ENCODE measurements around the gene IFT122.

The IFT122 gene

GRCh38 chr3:129441782-129442181 is 1.8 kb downstream of the IFT122 start:
- DNase-seq: no peak

DNA sequence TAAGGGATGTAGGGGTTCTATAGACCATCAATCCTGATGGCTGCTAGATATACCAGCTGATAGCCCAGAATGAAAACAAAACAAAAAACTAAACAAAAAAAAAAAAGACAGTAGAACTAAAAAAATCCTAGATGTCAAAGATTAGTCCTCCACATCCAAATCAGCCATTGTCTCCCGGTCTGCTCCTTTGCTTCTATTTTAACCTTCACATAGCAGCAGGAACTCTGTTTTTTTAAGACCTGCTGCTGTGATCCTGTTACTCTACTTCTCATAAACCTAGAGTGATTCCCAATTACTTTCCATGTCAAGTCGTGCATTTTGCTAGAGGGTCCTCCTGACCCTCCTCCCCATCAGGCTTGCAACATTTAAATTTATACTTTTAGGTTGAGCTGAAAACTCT is 2.5 kb downstream of the IFT122 start:
- DNase-seq: no peak

DNA sequence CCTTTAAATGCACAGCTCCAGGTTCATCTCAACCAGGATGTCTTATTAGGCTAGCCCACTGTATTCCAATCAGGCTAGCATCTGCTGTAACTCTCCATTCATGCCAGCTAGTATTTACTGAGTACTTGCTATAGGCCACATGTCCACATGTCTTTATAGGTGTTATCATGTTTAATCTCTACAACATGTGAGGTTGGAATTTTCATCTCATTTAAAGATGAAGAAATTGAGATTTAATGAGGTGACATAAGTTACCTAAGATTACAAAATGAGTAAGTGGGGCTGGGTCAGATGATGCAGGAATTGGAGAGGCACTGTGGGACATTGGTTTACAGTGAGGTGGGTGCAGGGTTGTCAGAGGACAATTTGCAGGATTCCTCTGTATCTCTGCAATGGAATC is 2.9 kb downstream of the IFT122 start:
- no peak for DNase-seq

DNA sequence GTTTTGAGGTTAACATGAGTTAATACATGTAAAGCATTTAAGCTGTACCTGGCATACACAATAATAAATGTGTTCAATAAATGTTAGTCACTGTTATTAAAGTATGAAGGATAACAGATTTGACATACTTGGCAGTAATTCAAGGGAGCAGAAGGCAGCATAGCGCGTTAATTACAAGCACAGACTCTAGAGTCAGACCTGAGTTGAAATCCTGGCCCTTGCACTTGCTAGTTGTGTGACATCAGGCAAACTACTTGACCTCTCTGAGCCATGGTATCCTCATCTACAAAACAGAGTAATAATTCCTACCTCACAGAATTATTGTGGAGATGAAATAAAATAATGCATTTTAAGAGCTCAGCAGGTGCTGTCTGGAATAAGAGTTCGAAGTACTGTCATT is 5.4 kb downstream of the IFT122 start:
- DNase-seq: no peak

DNA sequence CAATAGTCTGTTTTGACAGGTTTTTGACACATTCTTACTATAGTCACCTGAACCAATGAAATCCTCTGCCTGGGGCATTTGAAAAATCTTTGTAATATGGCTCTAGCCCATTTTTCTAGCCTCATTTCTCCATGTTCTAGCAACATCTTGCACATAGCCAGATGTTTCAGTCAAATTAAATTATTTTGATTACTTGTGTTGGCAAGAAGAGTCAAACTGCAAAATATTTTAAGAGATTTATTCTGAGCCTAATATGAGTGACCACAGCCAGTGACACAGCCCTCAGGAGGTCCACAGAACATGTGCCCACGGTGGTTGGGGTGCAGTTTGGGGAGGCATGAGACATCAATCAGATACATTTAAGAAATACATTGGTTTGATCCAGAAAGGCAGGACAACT is 6.9 kb downstream of the IFT122 start:
- no peak for DNase-seq

GRCh38 chr3:129448186-129448895 is 8.3 kb downstream of the IFT122 start:
- DNase-seq: no peak

- no peak for DNase-seq
Measured at GRCh38 chr3:129449279-129450115, 9.5 kb downstream of the IFT122 start.

DNA sequence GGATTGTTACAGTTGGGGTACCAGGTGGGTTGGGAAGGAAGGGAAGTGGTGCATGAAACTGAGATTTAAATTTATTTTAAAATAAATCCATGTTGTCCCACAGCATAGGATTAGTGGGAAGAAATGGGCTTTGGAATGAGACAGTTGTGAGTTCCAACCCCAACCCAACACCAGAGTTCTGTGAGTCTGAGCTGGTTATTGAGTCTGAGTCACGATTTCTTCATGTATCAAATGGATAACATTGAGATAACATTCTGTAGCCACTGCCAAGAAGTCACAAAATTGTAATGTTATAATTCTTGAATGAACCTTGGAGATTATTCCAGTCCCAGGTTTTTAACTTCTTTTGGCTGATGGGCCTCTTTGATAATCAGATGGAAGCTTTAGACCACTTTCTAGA is 13.7 kb downstream of the IFT122 start:
- DNase-seq: no peak

GRCh38 chr3:129460155-129460554 is 20.1 kb downstream of the IFT122 start:
- DNase-seq: no peak

DNA sequence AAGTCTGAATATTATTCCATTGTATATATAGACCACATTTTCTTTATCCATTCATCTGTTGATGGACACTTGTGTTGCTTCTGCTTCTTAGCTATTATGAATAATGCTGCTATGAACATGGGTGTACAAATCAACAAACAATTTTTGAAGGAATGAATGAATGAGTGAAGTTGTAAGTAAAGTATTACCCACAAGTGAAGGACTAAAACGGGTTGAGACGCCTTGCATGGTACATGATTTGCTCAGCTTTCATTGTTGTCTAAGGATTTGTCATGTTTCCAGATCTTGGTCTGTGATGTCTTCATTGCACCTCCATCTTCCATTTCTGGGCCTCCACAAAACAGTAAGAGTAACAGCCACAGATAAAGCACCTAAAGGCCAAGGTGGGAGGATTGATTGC is 20.5 kb downstream of the IFT122 start:
- DNase-seq: no peak

- no peak for DNase-seq
Measured at GRCh38 chr3:129461022-129461421, 21.0 kb downstream of the IFT122 start.

GRCh38 chr3:129461461-129462146 is 21.6 kb downstream of the IFT122 start:
- DNase-seq: no peak

GRCh38 chr3:129462361-129462968 is 22.4 kb downstream of the IFT122 start:
- no peak for DNase-seq

DNA sequence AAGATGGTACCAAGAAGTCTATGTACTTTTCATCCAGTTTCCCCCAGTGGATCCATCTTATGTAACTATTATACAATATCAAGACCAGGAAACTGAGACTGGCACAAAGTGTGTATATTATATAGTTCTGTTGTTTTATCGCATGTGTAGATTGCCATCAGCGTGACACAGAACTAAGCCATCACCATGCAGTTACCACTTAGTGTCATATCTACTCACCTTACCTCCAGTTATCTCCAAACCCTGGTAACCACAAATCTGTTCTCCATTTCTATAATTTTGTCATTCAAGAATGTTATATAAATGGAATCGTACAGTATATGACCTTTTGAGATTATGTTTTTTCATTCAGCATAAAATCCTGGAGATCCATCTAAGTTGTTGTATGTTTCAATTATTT is 23.1 kb downstream of the IFT122 start:
- DNase-seq: no peak

DNA sequence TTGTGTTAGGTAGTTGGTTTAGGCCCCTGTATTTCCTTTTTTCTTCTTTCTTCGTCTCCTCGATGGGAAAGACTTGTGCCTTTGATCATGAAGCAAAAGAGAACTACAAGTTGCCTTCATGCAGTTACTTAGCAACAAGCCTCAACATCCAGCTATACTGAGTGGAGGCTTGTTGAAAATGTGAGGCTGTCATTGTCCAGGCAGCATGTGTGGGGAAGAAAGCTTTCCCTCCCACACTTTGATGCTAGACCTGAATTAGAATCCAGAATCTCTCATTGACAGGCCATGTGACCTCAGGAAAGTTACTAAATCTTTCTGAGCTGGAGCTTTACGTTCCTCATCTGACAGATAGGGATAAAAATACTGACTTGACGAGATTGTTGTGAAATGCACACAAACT is 23.7 kb downstream of the IFT122 start:
- no peak for DNase-seq

- DNase-seq: no peak
Measured at GRCh38 chr3:129467932-129468331, 27.9 kb downstream of the IFT122 start.

DNA sequence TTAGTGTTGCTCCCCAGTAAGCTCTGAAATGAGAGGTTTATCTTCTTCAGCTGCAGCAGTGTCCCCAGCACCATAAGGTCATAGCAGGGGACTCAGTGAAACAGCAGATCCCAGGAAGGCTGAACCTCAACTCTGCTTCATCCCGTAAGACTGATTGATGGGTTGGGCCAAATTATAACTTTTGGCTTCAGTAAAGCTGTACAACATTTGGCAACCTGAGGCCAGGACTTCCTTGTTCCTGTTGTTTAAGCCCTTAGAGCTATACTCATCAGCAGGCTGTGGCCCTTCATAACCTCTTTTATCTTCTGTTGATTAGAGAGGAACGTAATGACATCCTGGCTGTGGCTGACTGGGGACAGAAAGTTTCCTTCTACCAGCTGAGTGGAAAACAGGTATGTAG is 29.0 kb downstream of the IFT122 start:
- DNase-seq: no peak

DNA sequence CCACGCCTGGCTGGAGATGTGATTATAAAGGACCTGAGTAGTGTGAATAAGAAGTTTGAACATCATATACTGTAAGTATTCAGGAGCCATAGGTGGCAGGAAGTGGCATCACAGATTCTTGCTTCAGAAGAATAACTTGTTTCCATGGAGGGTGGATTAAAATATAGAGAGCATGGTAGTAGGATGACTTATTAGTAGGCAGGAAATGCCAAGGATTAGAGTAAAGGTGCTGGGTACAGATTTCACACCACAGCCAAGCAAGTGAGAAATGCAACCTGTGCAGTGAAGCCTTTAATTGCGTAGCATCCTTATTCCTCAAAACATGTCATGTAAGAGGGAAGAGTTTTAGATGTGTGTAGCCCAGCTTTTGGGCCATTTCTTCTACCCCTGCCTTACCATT is 30.8 kb downstream of the IFT122 start:
- no peak for DNase-seq

DNA sequence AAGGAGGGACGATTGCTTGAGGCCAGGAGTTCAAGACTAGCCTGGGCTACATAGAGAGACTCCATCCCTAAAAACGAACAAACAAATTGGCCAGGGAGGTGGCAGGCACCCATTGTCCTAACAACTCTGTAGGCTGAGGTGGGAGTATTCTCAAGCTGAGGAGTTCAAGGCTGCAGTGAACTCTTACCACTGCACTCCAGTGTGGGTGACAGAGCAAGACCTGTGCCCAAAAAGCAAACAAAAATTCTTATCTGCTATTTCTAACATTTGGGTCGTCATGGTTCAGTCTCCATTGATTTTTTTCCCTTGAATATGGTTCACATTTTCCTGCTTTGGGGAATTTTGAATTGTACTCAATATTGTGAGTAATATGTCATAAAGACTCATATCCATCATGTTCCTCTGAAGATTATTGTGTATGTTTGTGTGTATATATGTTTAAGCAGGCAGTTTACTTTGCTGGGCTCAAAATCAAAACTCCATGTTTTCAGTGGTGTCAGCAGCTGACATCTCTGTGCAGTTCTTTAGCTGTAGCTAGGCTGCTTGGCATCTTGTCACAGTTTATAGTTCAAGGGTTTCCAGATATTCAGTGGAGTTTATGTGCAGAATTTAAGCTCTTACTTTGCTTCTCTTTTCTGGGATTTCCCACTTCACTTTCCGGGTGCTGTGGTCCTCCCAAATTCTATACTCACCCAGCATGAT is 33.2 kb downstream of the IFT122 start:
- no peak for DNase-seq

DNA sequence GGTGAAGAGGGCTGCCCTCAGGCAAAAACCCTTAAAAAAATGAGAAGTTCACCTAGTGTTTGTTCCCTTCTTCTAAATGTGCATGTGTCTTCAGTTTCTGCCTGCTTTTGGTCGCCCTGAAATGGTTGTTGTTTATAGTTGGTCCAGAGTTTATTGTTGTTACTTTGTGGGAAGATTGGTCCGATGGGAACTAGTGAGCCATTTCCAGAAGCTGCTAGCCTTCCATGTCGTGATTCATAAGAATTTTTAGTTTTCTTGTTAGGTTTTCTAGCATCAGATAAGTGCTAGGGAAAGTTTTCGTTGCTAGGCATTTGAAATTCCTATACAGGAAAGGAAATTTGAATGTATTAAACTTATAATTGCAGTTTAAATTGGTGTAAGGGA is 33.7 kb downstream of the IFT122 start:
- DNase-seq: no peak

- DNase-seq: no peak
Measured at GRCh38 chr3:129474984-129475804, 35.2 kb downstream of the IFT122 start.

- no peak for DNase-seq
Measured at GRCh38 chr3:129475863-129476262, 35.8 kb downstream of the IFT122 start.

Measured in T-helper 9 cell (primary cell).